Stomach (tissue), 4 donors: ENCODE results near the gene AXL.
"Not testable (repeated sequence)": the region's sequence is repeated elsewhere in the genome, so short reads cannot be mapped to it uniquely, and the experiment has no call there.

Experiments
- CTCF ChIP-seq, 7 experiments: fragments of 450-650 bp in 4 of 7; fragments of 200-600 bp in 3 of 7; sonication (generic) in 3 of 7; IDR thresholded peaks; one replicate each; pipeline ENCODE4 v1.5.1; 2016 to 2019; ENCODE audit warnings: antibody characterized with exemption in 7 of 7, control low read depth in 2 of 7, mild to moderate bottlenecking in 1 of 7
- EP300 ChIP-seq: sonication (generic); formaldehyde crosslinking; IDR thresholded peaks from one replicate; pipeline ENCODE4 v1.6.1; 2017; ENCODE audit warnings: antibody characterized with exemption
- POLR2A ChIP-seq, 4 donors: fragments of 450-650 bp; IDR thresholded peaks; one replicate each; pipeline ENCODE4 v1.6.1; 2016; ENCODE audit warnings: antibody characterized with exemption in 4 of 4, control low read depth in 2 of 4, mild to moderate bottlenecking in 1 of 4, moderate library complexity in 1 of 4
- POLR2AphosphoS5 ChIP-seq, 3 donors: sonication (generic); formaldehyde crosslinking; IDR thresholded peaks; one replicate each; pipeline ENCODE4 v1.6.1; 2016; ENCODE audit warnings: antibody characterized with exemption in 3 of 3

GRCh38 chr19:41289814-41290213 is 70.8 kb downstream of the AXL start:
- not testable (repeated sequence) for TF ChIP-seq POLR2A (IDR thresholded peaks at IDR 0.05); CTCF (IDR thresholded peaks at IDR 0.05); POLR2AphosphoS5 (IDR thresholded peaks at IDR 0.05); EP300
